ENCODE data around the gene COL18A1.

The COL18A1 gene

GRCh38 chr21:45481566-45481965 lies 76.6 kb downstream of the COL18A1 start:
- TF ChIP-seq CTCF (IDR thresholded peaks at IDR 0.05; ENCODE audit: extremely low read depth, insufficient read depth, missing control alignments) = no peak
- in situ Hi-C loops (cut with MboI; ENCODE audit: low pct_unique_long_range_greater_than_20kb, low sequenced_read_pairs, unreplicated experiment) = no loop called here
- DNase-seq (ENCODE audit: low spot score) = no peak

- in situ Hi-C loops (cut with MboI; ENCODE audit: low pct_unique_long_range_greater_than_20kb, low sequenced_read_pairs, unreplicated experiment) = no loop called here
- no peak for DNase-seq (ENCODE audit: low spot score)
- no peak for TF ChIP-seq CTCF (IDR thresholded peaks at IDR 0.05; ENCODE audit: extremely low read depth, insufficient read depth, missing control alignments)
Measured at GRCh38 chr21:45481977-45482898, 77.3 kb downstream of the COL18A1 start.

GRCh38 chr21:45482899-45483821 lies 78.2 kb downstream of the COL18A1 start:
- in situ Hi-C loops (cut with MboI; ENCODE audit: low pct_unique_long_range_greater_than_20kb, low sequenced_read_pairs, unreplicated experiment) = no loop called here
- no peak for DNase-seq (ENCODE audit: low spot score)
- no peak for TF ChIP-seq CTCF (IDR thresholded peaks at IDR 0.05; ENCODE audit: extremely low read depth, insufficient read depth, missing control alignments)

GRCh38 chr21:45484318-45484717 lies 79.4 kb downstream of the COL18A1 start:
- no peak for DNase-seq (ENCODE audit: low spot score)
- TF ChIP-seq CTCF (IDR thresholded peaks at IDR 0.05; ENCODE audit: extremely low read depth, insufficient read depth, missing control alignments) = no peak
- in situ Hi-C loops (cut with MboI; ENCODE audit: low pct_unique_long_range_greater_than_20kb, low sequenced_read_pairs, unreplicated experiment) = no loop called here

GRCh38 chr21:45485686-45486442 lies 80.9 kb downstream of the COL18A1 start:
- no peak for TF ChIP-seq CTCF (IDR thresholded peaks at IDR 0.05; ENCODE audit: extremely low read depth, insufficient read depth, missing control alignments)
- DNase-seq (ENCODE audit: low spot score) = no peak
- in situ Hi-C loops (cut with MboI; ENCODE audit: low pct_unique_long_range_greater_than_20kb, low sequenced_read_pairs, unreplicated experiment) = no loop called here
